ENCODE measurements around the gene SLC28A2.

DNA sequence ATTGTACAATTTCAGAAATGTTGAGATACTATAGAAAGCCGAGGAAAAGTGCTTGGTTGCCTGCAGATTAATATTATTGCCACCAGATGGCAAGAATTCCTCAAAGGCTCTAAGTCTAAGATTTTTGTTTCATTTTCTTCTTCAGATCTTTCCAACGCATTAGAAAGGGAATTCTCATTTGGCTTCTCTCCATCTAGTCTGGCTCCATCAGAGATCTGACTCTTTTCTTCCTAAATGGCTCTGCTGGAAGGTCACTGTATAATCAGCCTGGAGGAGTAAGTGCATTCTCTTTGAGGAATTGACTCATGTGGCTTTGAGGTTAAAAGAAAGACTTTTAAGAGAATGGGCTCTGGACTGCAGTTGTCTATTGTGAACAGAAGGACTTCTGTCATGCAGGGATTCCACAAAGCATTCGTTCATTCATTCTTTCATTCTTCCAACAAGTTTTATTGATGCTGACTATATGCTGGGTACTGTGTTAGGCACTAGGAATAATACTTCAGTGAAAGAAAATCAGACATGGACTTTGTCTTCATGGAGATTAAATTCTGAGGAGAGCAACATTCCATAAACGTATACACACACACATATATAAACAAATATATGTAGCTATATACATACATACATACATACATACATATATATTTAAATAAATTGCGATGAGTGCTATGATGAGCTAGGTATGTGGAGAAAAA, 55.3 kb downstream of the SLC28A2 start:
- TF ChIP-seq, protein P1, sequence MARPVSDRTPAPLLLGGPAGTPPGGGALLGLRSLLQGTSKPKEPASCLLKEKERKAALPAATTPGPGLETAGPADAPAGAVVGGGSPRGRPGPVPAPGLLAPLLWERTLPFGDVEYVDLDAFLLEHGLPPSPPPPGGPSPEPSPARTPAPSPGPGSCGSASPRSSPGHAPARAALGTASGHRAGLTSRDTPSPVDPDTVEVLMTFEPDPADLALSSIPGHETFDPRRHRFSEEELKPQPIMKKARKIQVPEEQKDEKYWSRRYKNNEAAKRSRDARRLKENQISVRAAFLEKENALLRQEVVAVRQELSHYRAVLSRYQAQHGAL (CRISPR knock-in tag; IDR thresholded peaks at IDR 0.05; ENCODE audit: not compliant biosample characterization) = no peak
- no peak for TF ChIP-seq MXI1 (IDR thresholded peaks at IDR 0.05; ENCODE audit: borderline replicate concordance, low read depth, low read length)
- no peak for TF ChIP-seq EZH2 (conservative IDR thresholded peaks at IDR 0.05; ENCODE audit: low read depth, low read length)
- TF ChIP-seq CTCF (CRISPR knock-in tag; IDR thresholded peaks at IDR 0.05) = peak; percentile 66
- no peak for TF ChIP-seq ZFAT (CRISPR knock-in tag; conservative IDR thresholded peaks at IDR 0.05)
- no peak for TF ChIP-seq FOSL1 (CRISPR knock-in tag; IDR thresholded peaks at IDR 0.05; ENCODE audit: borderline replicate concordance)
- TF ChIP-seq ZNF232 (CRISPR knock-in tag; IDR thresholded peaks at IDR 0.05; ENCODE audit: borderline replicate concordance) = no peak
- no peak for TF ChIP-seq RBAK (CRISPR knock-in tag; IDR thresholded peaks at IDR 0.05)
- TF ChIP-seq TEAD2 (CRISPR knock-in tag; IDR thresholded peaks at IDR 0.05) = no peak
